Natural killer cell (primary cell): ENCODE measurements around the gene CD8B2. TPM values are rescaled to one million over a fixed set of nuclear protein-coding genes. Genes with fewer than 3 reads are reported as not detected.
"Not testable (repeated sequence)": the region's sequence is repeated elsewhere in the genome, so short reads cannot be mapped to it uniquely, and the experiment has no call there.

Experiments
- ATAC-seq, 3 donors: fragments of 150-1000 bp in 2 of 3; fragments of 200-7000 bp in 1 of 3; cut with Tn5 transposase; 1 replicate in 1 of 3; 2 replicates in 2 of 3; pipeline ENCODE4 v1.10.0; 2021; ENCODE audit warnings: mild to moderate bottlenecking in 2 of 3, moderate library complexity in 2 of 3
- DNase-seq, 2 donors: peaks; one replicate each; pipeline versions ENCODE4 v3.0.0 to v3.0.0-alpha.2; 2013 to 2021; ENCODE audit warnings: mixed read lengths in 1 of 2
- H3K27ac ChIP-seq: one replicate; pipeline ENCODE4 v1.5.1; 2013; ENCODE audit warnings: mild to moderate bottlenecking, low read length
- H3K27me3 ChIP-seq: one replicate; pipeline ENCODE4 v1.6.1; 2013; ENCODE audit warnings: low read length; ENCODE audit not compliant: control insufficient read depth, insufficient read depth
- H3K36me3 ChIP-seq: one replicate; pipeline ENCODE4 v1.6.1; 2013; ENCODE audit warnings: low read length; ENCODE audit not compliant: control insufficient read depth, insufficient read depth
- H3K4me1 ChIP-seq: one replicate; pipeline ENCODE4 v1.6.1; 2013; ENCODE audit warnings: low read length; ENCODE audit not compliant: control insufficient read depth, insufficient read depth
- H3K4me3 ChIP-seq: one replicate; pipeline ENCODE4 v1.5.1; 2013; ENCODE audit warnings: low read length
- H3K9me3 ChIP-seq: one replicate; pipeline ENCODE4 v1.6.1; 2013; ENCODE audit warnings: low read length; ENCODE audit not compliant: control insufficient read depth, insufficient read depth
- H3K27ac Mint-ChIP-seq, 2 donors: one replicate each; pipeline ENCODE4 v1.8.0; 2022; ENCODE audit warnings: mild to moderate bottlenecking in 2 of 2, mixed read lengths in 2 of 2, moderate library complexity in 1 of 2
- H3K27me3 Mint-ChIP-seq, 2 donors: one replicate each; pipeline ENCODE4 v1.8.0; 2022; ENCODE audit warnings: low read depth in 2 of 2, mixed read lengths in 2 of 2
- H3K36me3 Mint-ChIP-seq: one replicate; pipeline ENCODE4 v1.8.0; 2022; ENCODE audit warnings: mixed read lengths
- H3K4me1 Mint-ChIP-seq, 2 donors: one replicate each; pipeline ENCODE4 v1.8.0; 2022; ENCODE audit warnings: mixed read lengths in 2 of 2
- H3K4me3 Mint-ChIP-seq: one replicate; pipeline ENCODE4 v1.8.0; 2022; ENCODE audit warnings: mild to moderate bottlenecking, moderate library complexity, mixed read lengths
- H3K9me3 Mint-ChIP-seq, 2 donors: one replicate each; pipeline ENCODE4 v1.8.0; 2022; ENCODE audit warnings: mixed read lengths in 2 of 2
- CTCF ChIP-seq: fragments of 200-600 bp; IDR thresholded peaks from one replicate; pipeline ENCODE4 v1.8.0; 2022; ENCODE audit warnings: antibody characterized with exemption
- WGBS: methylation state at CpG from one replicate; pipeline ENCODE4 v1.1.7; 2013; ENCODE audit warnings: missing lambda C conversion rate; ENCODE audit not compliant: insufficient coverage; 5-methylcytosine and 5-hydroxymethylcytosine counted together
- intact Hi-C: fragments of 100-400 bp; cut with micrococcal nuclease; formaldehyde crosslinking; loops from one replicate; pipeline ENCODE4 v1.14.2; 2022
- total RNA-seq, 4 donors: library from RNA; stranded (reverse); fragments of 120-200 nt in 1 of 4; gene quantifications; one replicate each; pipeline versions ENCODE4 v1.2.3 to v1.2.4, GENCODE V29; 2013 to 2022

CD8B2 gene
- total RNA-seq, 3 donors from 2014 or later (not counting 1 experiment from before 2014, with no cell fraction given): 0.36 to 1.0 (median 0.49) TPM

- no peak overlapping the region for H3K4me3 Mint-ChIP-seq
Observed at GRCh38 chr2:106553321-106553720, 66.2 kb downstream of the CD8B2 start.

GRCh38 chr2:106554411-106554810 lies 67.2 kb downstream of the CD8B2 start:
- ATAC-seq: no peak

More at GRCh38 chr2:106553321-106553720, 66.2 kb downstream of the CD8B2 start:
- Mint-ChIP-seq H3K27me3 (peaks cover 6 to 17% of the 10 kb centered on the region in 2 donors), H3K9me3 (peaks cover 0 to 2% of the 10 kb centered on the region in 2 donors), H3K36me3 (no peaks in the 10 kb centered on the region), H3K4me1 (no peaks in the 10 kb centered on the region), H3K27ac (no peak overlapping the region)
- 85% methylated on average over 6 of the region's 6 CpGs for WGBS
- no peak for TF ChIP-seq CTCF
- no peak for DNase-seq
- Histone ChIP-seq H3K4me1 (no peaks in the 10 kb centered on the region), H3K9me3 (no peaks in the 10 kb centered on the region), H3K27ac (no peak overlapping the region), H3K4me3 (no peak overlapping the region), H3K36me3 (no peaks in the 10 kb centered on the region), H3K27me3 (no peaks in the 10 kb centered on the region)
- no peak for ATAC-seq
- intact Hi-C loops: no loop called here

GRCh38 chr2:106555053-106555452 lies 67.9 kb downstream of the CD8B2 start:
- intact Hi-C loops: no loop called here
- Mint-ChIP-seq H3K36me3 (no peaks in the 10 kb centered on the region), H3K4me3 (no peak overlapping the region), H3K4me1 (no peaks in the 10 kb centered on the region), H3K27ac (no peak overlapping the region), H3K27me3 (peaks cover 6 to 14% of the 10 kb centered on the region in 2 donors), H3K9me3 (peaks cover 0 to 2% of the 10 kb centered on the region in 2 donors)
- no peaks in the 10 kb centered on the region for H3K4me1 ChIP-seq
- no peak for TF ChIP-seq CTCF
- 0% methylated on average over 1 of the region's 1 CpG for WGBS
- no peak for ATAC-seq
- H3K9me3 ChIP-seq: no peaks in the 10 kb centered on the region
- H3K27ac ChIP-seq: no peak overlapping the region
- H3K27me3 ChIP-seq: no peaks in the 10 kb centered on the region
- H3K4me3 ChIP-seq: no peak overlapping the region
- H3K36me3 ChIP-seq: no peaks in the 10 kb centered on the region
- DNase-seq: no peak

More at GRCh38 chr2:106554411-106554810, 67.2 kb downstream of the CD8B2 start:
- Histone ChIP-seq H3K27me3 (no peaks in the 10 kb centered on the region), H3K4me1 (no peaks in the 10 kb centered on the region), H3K27ac (no peak overlapping the region), H3K36me3 (no peaks in the 10 kb centered on the region), H3K9me3 (no peaks in the 10 kb centered on the region), H3K4me3 (no peak overlapping the region)
- Mint-ChIP-seq H3K36me3 (no peaks in the 10 kb centered on the region), H3K27me3 (peaks cover 6 to 14% of the 10 kb centered on the region in 2 donors), H3K4me3 (no peak overlapping the region), H3K27ac (no peak overlapping the region), H3K4me1 (no peaks in the 10 kb centered on the region), H3K9me3 (peaks cover 0 to 2% of the 10 kb centered on the region in 2 donors)
- TF ChIP-seq CTCF: no peak
- WGBS: 85% methylated on average over 3 of the region's 6 CpGs
- DNase-seq: no peak
- intact Hi-C loops: no loop called here

GRCh38 chr2:106559786-106560185 lies 72.6 kb downstream of the CD8B2 start:
- H3K4me1 Mint-ChIP-seq, intact Hi-C loops, H3K36me3 ChIP-seq, H3K27me3 ChIP-seq, H3K36me3 Mint-ChIP-seq, DNase-seq, H3K9me3 ChIP-seq, H3K4me3 ChIP-seq, H3K4me3 Mint-ChIP-seq, H3K27ac Mint-ChIP-seq, H3K27ac ChIP-seq, H3K4me1 ChIP-seq, ATAC-seq, H3K9me3 Mint-ChIP-seq: not testable (repeated sequence)
- peaks cover 17 to 37% of the 10 kb centered on the region in 2 donors for H3K27me3 Mint-ChIP-seq
- WGBS: 93% methylated on average over 3 of the region's 3 CpGs
